Uterus (tissue), 2 donors: ENCODE measurements around the gene PSKH1.

Experiments
- POLR2A ChIP-seq, 2 donors: fragments of 450-650 bp; IDR thresholded peaks; one replicate each; pipeline ENCODE4 v1.6.1; 2016; ENCODE audit warnings: antibody characterized with exemption in 2 of 2, mild to moderate bottlenecking in 1 of 2, moderate library complexity in 1 of 2
- TF ChIP-seq, protein P1 (sequence below), 4 experiments: fragments of 200-600 bp in 2 of 4; fragments of 450-650 bp in 2 of 4; sonication (generic) in 2 of 4; IDR thresholded peaks; one replicate each; pipeline ENCODE4 v1.5.1; 2016 to 2019; ENCODE audit warnings: antibody characterized with exemption in 4 of 4, mild to moderate bottlenecking in 2 of 4, moderate library complexity in 1 of 4

DNA sequence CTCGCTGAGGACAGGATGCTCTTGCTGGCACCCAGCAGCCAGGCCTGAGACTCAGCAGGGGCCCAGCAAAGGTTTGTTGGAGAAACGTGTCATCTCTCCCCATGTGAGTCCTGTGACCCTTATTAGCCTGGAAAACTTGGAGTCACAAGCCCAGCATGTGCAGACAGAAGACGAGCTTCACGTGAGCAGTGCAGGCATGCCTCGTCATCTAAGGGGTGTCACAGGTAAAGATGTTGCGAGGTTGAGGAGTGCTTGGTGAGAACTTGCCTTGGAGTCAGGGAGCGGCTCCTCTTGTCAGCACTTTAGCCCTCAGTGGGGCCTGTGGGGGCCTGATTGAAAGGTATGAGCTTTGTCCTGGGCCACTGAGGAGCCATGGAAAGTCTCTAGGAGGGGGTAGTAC, 40.8 kb downstream of the PSKH1 start:
- TF ChIP-seq, protein P1, sequence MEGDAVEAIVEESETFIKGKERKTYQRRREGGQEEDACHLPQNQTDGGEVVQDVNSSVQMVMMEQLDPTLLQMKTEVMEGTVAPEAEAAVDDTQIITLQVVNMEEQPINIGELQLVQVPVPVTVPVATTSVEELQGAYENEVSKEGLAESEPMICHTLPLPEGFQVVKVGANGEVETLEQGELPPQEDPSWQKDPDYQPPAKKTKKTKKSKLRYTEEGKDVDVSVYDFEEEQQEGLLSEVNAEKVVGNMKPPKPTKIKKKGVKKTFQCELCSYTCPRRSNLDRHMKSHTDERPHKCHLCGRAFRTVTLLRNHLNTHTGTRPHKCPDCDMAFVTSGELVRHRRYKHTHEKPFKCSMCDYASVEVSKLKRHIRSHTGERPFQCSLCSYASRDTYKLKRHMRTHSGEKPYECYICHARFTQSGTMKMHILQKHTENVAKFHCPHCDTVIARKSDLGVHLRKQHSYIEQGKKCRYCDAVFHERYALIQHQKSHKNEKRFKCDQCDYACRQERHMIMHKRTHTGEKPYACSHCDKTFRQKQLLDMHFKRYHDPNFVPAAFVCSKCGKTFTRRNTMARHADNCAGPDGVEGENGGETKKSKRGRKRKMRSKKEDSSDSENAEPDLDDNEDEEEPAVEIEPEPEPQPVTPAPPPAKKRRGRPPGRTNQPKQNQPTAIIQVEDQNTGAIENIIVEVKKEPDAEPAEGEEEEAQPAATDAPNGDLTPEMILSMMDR (IDR thresholded peaks at IDR 0.05), result no peak
- no peak for TF ChIP-seq POLR2A (IDR thresholded peaks at IDR 0.05)
